HG03135 (cell line): ENCODE measurements around the gene CPE.
"Not testable (repeated sequence)": the region's sequence is repeated elsewhere in the genome, so short reads cannot be mapped to it uniquely, and the experiment has no call there.

Source experiments
- ATAC-seq: cut with Tn5 transposase; IDR thresholded peaks from one replicate; pipeline ENCODE4 v1.9.1; 2021; ENCODE audit warnings: mild to moderate bottlenecking, moderate library complexity; ENCODE audit not compliant: unreplicated experiment

CPE gene

GRCh38 chr4:165378745-165379677, at the start of gene CPE:
CPE (plus strand) TSS chr4:165379008; CDS start chr4:165379222, 214 bp downstream.
- peak; percentile 91 for ATAC-seq

GRCh38 chr4:165330071-165330470, 48.7 kb upstream of the CPE start:
- ATAC-seq = no peak

GRCh38 chr4:165330666-165331065, 48.1 kb upstream of the CPE start:
- no peak for ATAC-seq

GRCh38 chr4:165331359-165331758, 47.4 kb upstream of the CPE start:
- ATAC-seq = no peak

GRCh38 chr4:165331823-165332222, 47.0 kb upstream of the CPE start:
- ATAC-seq = no peak

- no peak for ATAC-seq
Observed at GRCh38 chr4:165332502-165332901, 46.3 kb upstream of the CPE start.

- no peak for ATAC-seq
Observed at GRCh38 chr4:165335163-165335703, 43.6 kb upstream of the CPE start.

GRCh38 chr4:165336743-165337142, 42.1 kb upstream of the CPE start:
- ATAC-seq = no peak

- ATAC-seq = not testable (repeated sequence)
Observed at GRCh38 chr4:165342340-165342739, 36.5 kb upstream of the CPE start.

- ATAC-seq = no peak
Observed at GRCh38 chr4:165343353-165344191, 35.2 kb upstream of the CPE start.

GRCh38 chr4:165345666-165346417, 33.0 kb upstream of the CPE start:
- no peak for ATAC-seq

GRCh38 chr4:165347647-165348569, 30.9 kb upstream of the CPE start:
- no peak for ATAC-seq

GRCh38 chr4:165351359-165352130, 27.3 kb upstream of the CPE start:
- ATAC-seq = no peak

- ATAC-seq = peak; percentile 66
Observed at GRCh38 chr4:165355900-165356300, 22.9 kb upstream of the CPE start.

GRCh38 chr4:165359506-165359905, 19.3 kb upstream of the CPE start:
- ATAC-seq = no peak

- ATAC-seq = no peak
Observed at GRCh38 chr4:165360041-165360695, 18.6 kb upstream of the CPE start.

- ATAC-seq = no peak
Observed at GRCh38 chr4:165360985-165361670, 17.7 kb upstream of the CPE start.

- ATAC-seq = no peak
Observed at GRCh38 chr4:165361810-165362209, 17.0 kb upstream of the CPE start.
